Midbrain (tissue), 1 donor: ENCODE measurements around the gene HENMT1.

ENCODE experiments used
- DNase-seq: peaks from one replicate; lab custom pipeline; 2025; lab: John Stamatoyannopoulos, UW

Gene HENMT1

GRCh38 chr1:108627256-108627655 lies 33.6 kb downstream of the HENMT1 start:
- DNase-seq = no peak

- no peak for DNase-seq
Measured at GRCh38 chr1:108624069-108624468, 36.8 kb downstream of the HENMT1 start.

- no peak for DNase-seq
Measured at GRCh38 chr1:108617724-108618056, 43.2 kb downstream of the HENMT1 start.

- no peak for DNase-seq
Measured at GRCh38 chr1:108617008-108617723, 43.7 kb downstream of the HENMT1 start.

- no peak for DNase-seq
Measured at GRCh38 chr1:108615544-108615943, 45.3 kb downstream of the HENMT1 start.

GRCh38 chr1:108612496-108612895 lies 48.4 kb downstream of the HENMT1 start:
- no peak for DNase-seq

GRCh38 chr1:108611984-108612383 lies 48.9 kb downstream of the HENMT1 start:
- no peak for DNase-seq

- peak; percentile 2 for DNase-seq
Measured at GRCh38 chr1:108610073-108610472, 50.8 kb downstream of the HENMT1 start.

GRCh38 chr1:108609483-108610049 lies 51.3 kb downstream of the HENMT1 start:
- no peak for DNase-seq

- no peak for DNase-seq
Measured at GRCh38 chr1:108606478-108606877, 54.4 kb downstream of the HENMT1 start.

GRCh38 chr1:108605633-108606032 lies 55.3 kb downstream of the HENMT1 start:
- no peak for DNase-seq

GRCh38 chr1:108601708-108602410 lies 59.0 kb downstream of the HENMT1 start:
- DNase-seq = no peak

GRCh38 chr1:108600504-108600903 lies 60.4 kb downstream of the HENMT1 start:
- DNase-seq = no peak

- DNase-seq = no peak
Measured at GRCh38 chr1:108598340-108598739, 62.6 kb downstream of the HENMT1 start.
